ENCODE measurements around the gene LRRC75A.

The LRRC75A gene

DNA sequence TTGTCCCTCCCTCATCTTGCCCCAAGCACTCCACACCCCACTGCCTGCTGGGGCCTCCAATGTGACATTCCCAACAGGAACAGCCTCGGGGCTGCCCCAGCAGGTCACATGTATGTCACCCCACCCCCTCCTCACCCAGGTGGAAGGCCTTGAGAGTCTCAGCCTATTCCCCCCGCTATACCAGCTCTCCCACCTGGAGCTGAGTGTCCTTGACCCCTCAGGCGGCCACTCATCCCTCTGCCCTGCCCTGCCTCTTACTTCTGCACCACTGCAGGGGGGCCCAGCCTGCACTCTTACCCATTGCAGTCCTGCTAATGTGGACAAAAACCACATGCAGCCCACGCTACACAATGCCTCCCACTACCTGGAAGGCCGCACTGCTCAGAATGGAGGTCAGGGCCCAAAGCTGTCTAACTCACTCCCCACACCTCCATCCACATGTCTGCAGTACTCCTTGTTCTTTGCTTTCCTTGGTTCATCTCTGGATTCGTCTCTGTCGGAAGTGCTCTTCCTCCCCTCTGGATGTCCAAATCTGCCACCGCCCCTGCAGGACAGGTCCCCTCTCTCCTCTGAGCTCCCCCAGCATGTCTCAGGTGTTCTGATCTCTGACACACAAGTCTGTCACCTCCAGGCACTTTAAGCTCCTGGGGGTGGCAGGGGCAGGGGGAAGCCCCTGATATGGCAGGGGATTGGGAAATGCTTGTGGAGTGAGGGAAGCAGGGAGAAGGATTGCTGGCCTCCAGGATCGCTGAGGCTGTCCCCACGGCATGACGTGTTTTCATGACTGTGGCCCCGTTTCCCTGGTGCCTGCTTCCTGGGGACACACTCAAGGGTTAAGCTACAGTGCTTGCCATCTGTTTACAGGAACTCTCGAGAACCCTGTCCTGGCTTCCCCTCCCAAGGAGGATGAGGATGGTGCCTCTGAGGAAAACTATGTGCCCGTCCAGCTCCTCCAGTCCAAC, 55.8 kb downstream of the LRRC75A start:
- H3K4me1 ChIP-seq, result peaks cover 10% of the 10 kb centered on the region
- no peaks in the 10 kb centered on the region for H3K9me3 ChIP-seq (ENCODE audit: control insufficient read depth, low read length)
- no peak overlapping the region for H2AFZ ChIP-seq
- no peak overlapping the region for H3K9ac ChIP-seq
- no peak overlapping the region for H3K27ac ChIP-seq
- H3K4me2 ChIP-seq (ENCODE audit: low read length), result no peak overlapping the region
- TF ChIP-seq, protein P1, sequence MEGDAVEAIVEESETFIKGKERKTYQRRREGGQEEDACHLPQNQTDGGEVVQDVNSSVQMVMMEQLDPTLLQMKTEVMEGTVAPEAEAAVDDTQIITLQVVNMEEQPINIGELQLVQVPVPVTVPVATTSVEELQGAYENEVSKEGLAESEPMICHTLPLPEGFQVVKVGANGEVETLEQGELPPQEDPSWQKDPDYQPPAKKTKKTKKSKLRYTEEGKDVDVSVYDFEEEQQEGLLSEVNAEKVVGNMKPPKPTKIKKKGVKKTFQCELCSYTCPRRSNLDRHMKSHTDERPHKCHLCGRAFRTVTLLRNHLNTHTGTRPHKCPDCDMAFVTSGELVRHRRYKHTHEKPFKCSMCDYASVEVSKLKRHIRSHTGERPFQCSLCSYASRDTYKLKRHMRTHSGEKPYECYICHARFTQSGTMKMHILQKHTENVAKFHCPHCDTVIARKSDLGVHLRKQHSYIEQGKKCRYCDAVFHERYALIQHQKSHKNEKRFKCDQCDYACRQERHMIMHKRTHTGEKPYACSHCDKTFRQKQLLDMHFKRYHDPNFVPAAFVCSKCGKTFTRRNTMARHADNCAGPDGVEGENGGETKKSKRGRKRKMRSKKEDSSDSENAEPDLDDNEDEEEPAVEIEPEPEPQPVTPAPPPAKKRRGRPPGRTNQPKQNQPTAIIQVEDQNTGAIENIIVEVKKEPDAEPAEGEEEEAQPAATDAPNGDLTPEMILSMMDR (IDR thresholded peaks at IDR 0.05), result no peak
- no peak overlapping the region for H3K4me3 ChIP-seq (ENCODE audit: low read depth, low read length)
- H3K27me3 ChIP-seq (ENCODE audit: control insufficient read depth, insufficient read depth, low read length), result no peaks in the 10 kb centered on the region
- H3K36me3 ChIP-seq (ENCODE audit: control insufficient read depth, insufficient read depth, low read length), result no peaks in the 10 kb centered on the region
- H3K79me2 ChIP-seq, result peaks cover 11% of the 10 kb centered on the region

DNA sequence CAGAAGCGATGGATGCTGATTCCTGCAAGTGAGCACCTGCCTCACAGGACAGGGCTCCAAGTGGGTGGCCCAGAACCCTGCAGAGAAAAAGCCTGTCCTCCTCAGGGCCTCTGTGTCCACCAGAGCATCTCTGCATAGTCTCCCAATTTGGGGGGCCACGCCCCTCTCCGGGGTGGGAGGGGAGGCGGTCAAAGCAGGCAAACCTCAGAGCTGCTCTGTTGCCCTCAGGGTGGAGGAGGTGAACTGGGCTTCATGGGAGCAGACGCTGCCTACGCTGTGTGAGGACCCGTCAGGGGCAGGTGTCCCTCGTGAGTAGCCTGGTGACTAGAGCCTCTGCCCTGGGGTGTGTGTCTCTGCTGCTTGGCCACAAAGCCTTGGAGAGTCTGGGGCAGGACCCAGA, 57.3 kb downstream of the LRRC75A start:
- H3K9me3 ChIP-seq (ENCODE audit: control insufficient read depth, low read length), result no peaks in the 10 kb centered on the region
- H3K4me1 ChIP-seq, result peaks cover 4% of the 10 kb centered on the region
- H3K4me3 ChIP-seq (ENCODE audit: low read depth, low read length), result no peak overlapping the region
- TF ChIP-seq, protein P1 (IDR thresholded peaks at IDR 0.05), result no peak
- no peaks in the 10 kb centered on the region for H3K27me3 ChIP-seq (ENCODE audit: control insufficient read depth, insufficient read depth, low read length)
- no peak overlapping the region for H3K9ac ChIP-seq
- H3K27ac ChIP-seq, result no peak overlapping the region
- H2AFZ ChIP-seq, result no peak overlapping the region
- no peak overlapping the region for H3K4me2 ChIP-seq (ENCODE audit: low read length)
- H3K36me3 ChIP-seq (ENCODE audit: control insufficient read depth, insufficient read depth, low read length), result no peaks in the 10 kb centered on the region
- peaks cover 2% of the 10 kb centered on the region for H3K79me2 ChIP-seq

DNA sequence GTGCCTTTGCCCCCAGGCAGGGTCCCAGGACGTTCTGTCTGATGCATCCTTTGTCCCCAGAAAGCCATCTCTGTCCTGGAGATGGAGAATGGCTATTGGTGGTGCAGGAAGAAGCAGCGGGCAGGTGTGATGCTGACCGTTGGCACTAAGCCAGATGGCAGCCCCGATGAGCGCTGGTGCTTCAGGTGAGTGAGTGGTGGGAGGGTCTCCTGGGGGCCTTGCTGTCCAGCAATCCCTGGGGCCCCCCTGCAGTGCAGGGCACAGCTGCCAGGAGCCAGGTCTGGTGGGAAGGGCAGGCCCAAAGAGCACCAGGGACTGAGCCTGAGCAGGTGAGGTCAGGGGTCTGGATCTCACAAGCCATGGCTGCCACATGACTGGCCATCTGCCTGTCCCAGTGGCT, 58.5 kb downstream of the LRRC75A start:
- H3K36me3 ChIP-seq (ENCODE audit: control insufficient read depth, insufficient read depth, low read length), result no peaks in the 10 kb centered on the region
- no peak overlapping the region for H2AFZ ChIP-seq
- H3K27ac ChIP-seq, result no peak overlapping the region
- no peaks in the 10 kb centered on the region for H3K79me2 ChIP-seq
- H3K27me3 ChIP-seq (ENCODE audit: control insufficient read depth, insufficient read depth, low read length), result no peaks in the 10 kb centered on the region
- H3K9ac ChIP-seq, result no peak overlapping the region
- no peak overlapping the region for H3K4me3 ChIP-seq (ENCODE audit: low read depth, low read length)
- H3K4me2 ChIP-seq (ENCODE audit: low read length), result no peak overlapping the region
- TF ChIP-seq, protein P1 (IDR thresholded peaks at IDR 0.05), result no peak
- H3K9me3 ChIP-seq (ENCODE audit: control insufficient read depth, low read length), result no peaks in the 10 kb centered on the region
- peaks cover 4% of the 10 kb centered on the region for H3K4me1 ChIP-seq

DNA sequence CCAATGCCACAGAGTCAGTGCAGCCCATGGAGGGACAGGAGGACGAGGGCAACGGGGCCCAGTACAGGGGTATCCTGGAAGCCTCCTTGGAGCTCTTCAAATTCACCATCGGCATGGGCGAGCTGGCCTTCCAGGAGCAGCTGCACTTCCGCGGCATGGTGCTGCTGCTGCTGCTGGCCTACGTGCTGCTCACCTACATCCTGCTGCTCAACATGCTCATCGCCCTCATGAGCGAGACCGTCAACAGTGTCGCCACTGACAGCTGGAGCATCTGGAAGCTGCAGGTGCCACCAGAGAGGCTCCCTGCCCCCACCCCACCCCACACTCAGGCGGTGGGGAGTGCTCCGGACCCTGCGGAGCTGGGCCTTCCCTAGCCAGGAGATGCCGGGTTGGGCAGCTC, 60.0 kb downstream of the LRRC75A start:
- Histone ChIP-seq H3K27ac (no peak overlapping the region), H3K4me1 (peaks cover 3% of the 10 kb centered on the region), H3K36me3 (ENCODE audit: control insufficient read depth, insufficient read depth, low read length) (no peaks in the 10 kb centered on the region), H3K9me3 (ENCODE audit: control insufficient read depth, low read length) (no peaks in the 10 kb centered on the region), H3K27me3 (ENCODE audit: control insufficient read depth, insufficient read depth, low read length) (no peaks in the 10 kb centered on the region), H3K4me2 (ENCODE audit: low read length) (no peak overlapping the region), H2AFZ (no peak overlapping the region), H3K79me2 (no peaks in the 10 kb centered on the region), H3K4me3 (ENCODE audit: low read depth, low read length) (no peak overlapping the region), H3K9ac (no peak overlapping the region)
- TF ChIP-seq, protein P1 (IDR thresholded peaks at IDR 0.05), result no peak
